DMS153 treated with DMSO at 0.1 percent for 48 hours (cell line): Measurements from ENCODE around the gene EPB41.
"Not testable (repeated sequence)": the region's sequence is repeated elsewhere in the genome, so short reads cannot be mapped to it uniquely, and the experiment has no call there.

ENCODE experiments used
- DNase-seq: peaks from one replicate; lab custom pipeline; 2025; ENCODE audit not compliant: unreplicated experiment; lab: John Stamatoyannopoulos, UW

Gene EPB41

GRCh38 chr1:29043274-29043965 is 129.1 kb downstream of the EPB41 start:
- DNase-seq: no peak

GRCh38 chr1:29044010-29044409 is 129.6 kb downstream of the EPB41 start:
- no peak for DNase-seq

GRCh38 chr1:29045663-29046062 is 131.3 kb downstream of the EPB41 start:
- DNase-seq: not testable (repeated sequence)

GRCh38 chr1:29047142-29047541 is 132.8 kb downstream of the EPB41 start:
- DNase-seq: no peak

- no peak for DNase-seq
Observed at GRCh38 chr1:29050166-29050565, 135.8 kb downstream of the EPB41 start.

GRCh38 chr1:29052100-29052499 is 137.7 kb downstream of the EPB41 start:
- no peak for DNase-seq

- DNase-seq: no peak
Observed at GRCh38 chr1:29052941-29053340, 138.6 kb downstream of the EPB41 start.

- no peak for DNase-seq
Observed at GRCh38 chr1:29055160-29055559, 140.8 kb downstream of the EPB41 start.

- DNase-seq: no peak
Observed at GRCh38 chr1:29056256-29056655, 141.9 kb downstream of the EPB41 start.

- no peak for DNase-seq
Observed at GRCh38 chr1:29057700-29058099, 143.3 kb downstream of the EPB41 start.

GRCh38 chr1:29062157-29062942 is 148.0 kb downstream of the EPB41 start:
- DNase-seq: no peak

GRCh38 chr1:29064064-29064463 is 149.7 kb downstream of the EPB41 start:
- no peak for DNase-seq

GRCh38 chr1:29077155-29077554 is 162.8 kb downstream of the EPB41 start:
- no peak for DNase-seq

- DNase-seq: not testable (repeated sequence)
Observed at GRCh38 chr1:29079916-29080629, 165.7 kb downstream of the EPB41 start.

- DNase-seq: no peak
Observed at GRCh38 chr1:29081201-29081600, 166.8 kb downstream of the EPB41 start.

- DNase-seq: no peak
Observed at GRCh38 chr1:29082519-29082918, 168.2 kb downstream of the EPB41 start.

GRCh38 chr1:29083317-29084195 is 169.2 kb downstream of the EPB41 start:
- no peak for DNase-seq

- no peak for DNase-seq
Observed at GRCh38 chr1:29084196-29084521, 169.8 kb downstream of the EPB41 start.

- DNase-seq: peak; percentile 57
Observed at GRCh38 chr1:29090937-29091618, 176.7 kb downstream of the EPB41 start.

- not testable (repeated sequence) for DNase-seq
Observed at GRCh38 chr1:29092704-29093103, 178.3 kb downstream of the EPB41 start.
